Gastroesophageal sphincter (tissue), 3 donors: ENCODE data around the gene CTAGE8.
"Not testable (repeated sequence)": the region's sequence is repeated elsewhere in the genome, so short reads cannot be mapped to it uniquely, and the experiment has no call there.

Source experiments
- CTCF ChIP-seq, 4 experiments: fragments of 200-600 bp in 2 of 4; fragments of 450-650 bp in 2 of 4; sonication (generic) in 1 of 4; IDR thresholded peaks; one replicate each; pipeline ENCODE4 v1.5.1; 2017 to 2019; ENCODE audit warnings: antibody characterized with exemption in 4 of 4, mild to moderate bottlenecking in 2 of 4, moderate library complexity in 2 of 4
- EP300 ChIP-seq: sonication (generic); formaldehyde crosslinking; IDR thresholded peaks from one replicate; pipeline ENCODE4 v1.6.1; 2017; ENCODE audit warnings: antibody characterized with exemption, mild to moderate bottlenecking
- POLR2A ChIP-seq, 2 donors: fragments of 450-650 bp; IDR thresholded peaks; one replicate each; pipeline ENCODE4 v1.6.1; 2017; ENCODE audit warnings: antibody characterized with exemption in 2 of 2, mild to moderate bottlenecking in 2 of 2, moderate library complexity in 1 of 2
- POLR2AphosphoS5 ChIP-seq: sonication (generic); formaldehyde crosslinking; IDR thresholded peaks from one replicate; pipeline ENCODE4 v1.6.1; 2017; ENCODE audit warnings: antibody characterized with exemption

- not testable (repeated sequence) for TF ChIP-seq CTCF (IDR thresholded peaks at IDR 0.05); POLR2A (IDR thresholded peaks at IDR 0.05); POLR2AphosphoS5; EP300
These were observed 21.3 kb downstream of the CTAGE8 start for GRCh38 chr7:144247674-144248330.
